GM19043 (cell line): ENCODE measurements around the gene SNX4.

ENCODE experiments used
- ATAC-seq: cut with Tn5 transposase; IDR thresholded peaks from one replicate; pipeline ENCODE4 v1.9.1; 2021; ENCODE audit warnings: low read depth; ENCODE audit not compliant: unreplicated experiment

The SNX4 gene

GRCh38 chr3:125470671-125471070, 49.3 kb downstream of the SNX4 start:
- no peak for ATAC-seq

- no peak for ATAC-seq
These were observed 57.2 kb downstream of the SNX4 start for GRCh38 chr3:125462722-125463299.

- ATAC-seq: no peak
These were observed 58.1 kb downstream of the SNX4 start for GRCh38 chr3:125461896-125462295.

- ATAC-seq: no peak
These were observed 59.8 kb downstream of the SNX4 start for GRCh38 chr3:125460233-125460632.

- ATAC-seq: no peak
These were observed 76.1 kb downstream of the SNX4 start for GRCh38 chr3:125443923-125444322.

GRCh38 chr3:125442506-125442905, 77.5 kb downstream of the SNX4 start:
- no peak for ATAC-seq

- ATAC-seq: no peak
These were observed 79.0 kb downstream of the SNX4 start for GRCh38 chr3:125440970-125441369.

- ATAC-seq: no peak
These were observed 79.4 kb downstream of the SNX4 start for GRCh38 chr3:125440559-125440955.

GRCh38 chr3:125437631-125438435, 82.2 kb downstream of the SNX4 start:
- ATAC-seq: no peak

- no peak for ATAC-seq
These were observed 83.1 kb downstream of the SNX4 start for GRCh38 chr3:125436921-125437320.

GRCh38 chr3:125435231-125435630, 84.8 kb downstream of the SNX4 start:
- no peak for ATAC-seq

- ATAC-seq: no peak
These were observed 85.4 kb downstream of the SNX4 start for GRCh38 chr3:125434582-125435011.

GRCh38 chr3:125433611-125434041, 86.4 kb downstream of the SNX4 start:
- no peak for ATAC-seq

GRCh38 chr3:125433091-125433534, 86.9 kb downstream of the SNX4 start:
- no peak for ATAC-seq

GRCh38 chr3:125431912-125432790, 87.9 kb downstream of the SNX4 start:
- no peak for ATAC-seq

GRCh38 chr3:125431391-125431790, 88.6 kb downstream of the SNX4 start:
- ATAC-seq: no peak

GRCh38 chr3:125428216-125428830, 91.7 kb downstream of the SNX4 start:
- no peak for ATAC-seq

- no peak for ATAC-seq
These were observed 101.7 kb downstream of the SNX4 start for GRCh38 chr3:125418306-125418705.

- ATAC-seq: no peak
These were observed 103.8 kb downstream of the SNX4 start for GRCh38 chr3:125416235-125416634.

GRCh38 chr3:125414669-125415068, 105.3 kb downstream of the SNX4 start:
- no peak for ATAC-seq

- no peak for ATAC-seq
These were observed 109.1 kb downstream of the SNX4 start for GRCh38 chr3:125410922-125411321.
